ENCODE measurements around the gene MRPL34. TPM values are rescaled to one million over a fixed set of nuclear protein-coding genes. Genes with fewer than 3 reads are reported as not detected.

The MRPL34 gene
- total and polyA plus RNA-seq, 9 of the 15 experiments (the other 6 are each of a cell fraction or from before 2014, with no cell fraction given) = 11.5 to 256 (median 72.5) TPM

DNA sequence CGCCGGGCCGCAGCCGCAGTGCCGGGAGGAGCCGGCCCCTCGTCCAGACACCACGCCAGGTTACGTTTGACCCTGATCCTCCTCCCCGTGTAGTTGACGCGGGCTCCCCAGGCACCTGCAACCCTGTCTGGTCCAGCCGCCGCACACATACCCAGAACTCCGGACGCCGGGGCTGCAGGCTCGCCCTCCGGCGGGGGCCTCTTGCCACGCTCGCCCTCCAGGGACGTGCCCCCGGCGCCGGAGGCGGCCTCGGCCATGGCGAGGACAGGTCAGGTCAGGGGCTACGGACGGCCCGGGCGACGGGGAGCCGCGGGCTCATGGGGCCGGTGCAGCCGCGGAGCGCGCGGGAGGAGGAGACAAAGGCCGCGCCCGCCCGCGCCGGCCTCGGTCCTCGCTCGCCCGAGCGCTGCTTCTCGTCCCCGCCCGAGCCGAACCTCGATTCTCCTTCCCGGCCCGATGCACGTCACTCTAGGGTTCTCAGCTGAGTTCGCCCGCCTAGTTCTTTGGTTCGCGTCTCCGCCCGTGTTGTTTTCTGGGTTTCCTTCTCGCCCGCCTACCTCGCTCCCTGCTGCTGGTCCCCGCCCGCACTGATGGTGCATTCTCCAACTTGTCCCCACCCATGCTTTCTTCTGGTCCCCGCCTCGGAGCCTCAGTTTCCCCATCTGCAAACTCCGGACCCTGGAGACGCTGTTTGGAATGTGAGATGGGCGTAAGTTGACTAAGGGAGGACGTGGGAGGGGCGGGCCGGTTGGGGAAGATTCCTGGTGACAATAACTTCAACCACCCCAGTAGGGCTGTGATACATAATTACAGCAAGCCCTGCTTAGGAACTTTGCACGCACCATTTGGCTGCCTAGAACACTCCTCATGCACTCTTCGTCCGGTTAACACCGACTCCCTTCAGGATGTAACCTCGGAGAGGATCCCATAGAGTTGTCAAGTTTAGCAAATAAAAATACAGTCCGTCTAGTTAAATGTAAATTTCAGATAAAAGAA, 29.0 kb downstream of the MRPL34 start, which contains the start of gene ANO8 (continued):
- TF ChIP-seq, protein P1, sequence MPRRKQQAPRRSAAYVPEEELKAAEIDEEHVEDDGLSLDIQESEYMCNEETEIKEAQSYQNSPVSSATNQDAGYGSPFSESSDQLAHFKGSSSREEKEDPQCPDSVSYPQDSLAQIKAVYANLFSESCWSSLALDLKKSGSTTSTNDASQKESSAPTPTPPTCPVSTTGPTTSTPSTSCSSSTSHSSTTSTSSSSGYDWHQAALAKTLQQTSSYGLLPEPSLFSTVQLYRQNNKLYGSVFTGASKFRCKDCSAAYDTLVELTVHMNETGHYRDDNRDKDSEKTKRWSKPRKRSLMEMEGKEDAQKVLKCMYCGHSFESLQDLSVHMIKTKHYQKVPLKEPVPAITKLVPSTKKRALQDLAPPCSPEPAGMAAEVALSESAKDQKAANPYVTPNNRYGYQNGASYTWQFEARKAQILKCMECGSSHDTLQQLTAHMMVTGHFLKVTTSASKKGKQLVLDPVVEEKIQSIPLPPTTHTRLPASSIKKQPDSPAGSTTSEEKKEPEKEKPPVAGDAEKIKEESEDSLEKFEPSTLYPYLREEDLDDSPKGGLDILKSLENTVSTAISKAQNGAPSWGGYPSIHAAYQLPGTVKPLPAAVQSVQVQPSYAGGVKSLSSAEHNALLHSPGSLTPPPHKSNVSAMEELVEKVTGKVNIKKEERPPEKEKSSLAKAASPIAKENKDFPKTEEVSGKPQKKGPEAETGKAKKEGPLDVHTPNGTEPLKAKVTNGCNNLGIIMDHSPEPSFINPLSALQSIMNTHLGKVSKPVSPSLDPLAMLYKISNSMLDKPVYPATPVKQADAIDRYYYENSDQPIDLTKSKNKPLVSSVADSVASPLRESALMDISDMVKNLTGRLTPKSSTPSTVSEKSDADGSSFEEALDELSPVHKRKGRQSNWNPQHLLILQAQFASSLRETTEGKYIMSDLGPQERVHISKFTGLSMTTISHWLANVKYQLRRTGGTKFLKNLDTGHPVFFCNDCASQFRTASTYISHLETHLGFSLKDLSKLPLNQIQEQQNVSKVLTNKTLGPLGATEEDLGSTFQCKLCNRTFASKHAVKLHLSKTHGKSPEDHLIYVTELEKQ (CRISPR knock-in tag; IDR thresholded peaks at IDR 0.05) = no peak
- no peak for TF ChIP-seq KLF10 (CRISPR knock-in tag; IDR thresholded peaks at IDR 0.05)
- TF ChIP-seq L3MBTL2 (IDR thresholded peaks at IDR 0.05) = peak; percentile 85
- TF ChIP-seq, protein P2, sequence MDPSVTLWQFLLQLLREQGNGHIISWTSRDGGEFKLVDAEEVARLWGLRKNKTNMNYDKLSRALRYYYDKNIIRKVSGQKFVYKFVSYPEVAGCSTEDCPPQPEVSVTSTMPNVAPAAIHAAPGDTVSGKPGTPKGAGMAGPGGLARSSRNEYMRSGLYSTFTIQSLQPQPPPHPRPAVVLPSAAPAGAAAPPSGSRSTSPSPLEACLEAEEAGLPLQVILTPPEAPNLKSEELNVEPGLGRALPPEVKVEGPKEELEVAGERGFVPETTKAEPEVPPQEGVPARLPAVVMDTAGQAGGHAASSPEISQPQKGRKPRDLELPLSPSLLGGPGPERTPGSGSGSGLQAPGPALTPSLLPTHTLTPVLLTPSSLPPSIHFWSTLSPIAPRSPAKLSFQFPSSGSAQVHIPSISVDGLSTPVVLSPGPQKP (CRISPR knock-in tag; IDR thresholded peaks at IDR 0.05) = no peak
- no peak for TF ChIP-seq MCM5 (IDR thresholded peaks at IDR 0.05; ENCODE audit: low read depth)
- TF ChIP-seq ZNF197 (CRISPR knock-in tag; IDR thresholded peaks at IDR 0.05; ENCODE audit: low read depth) = no peak
- TF ChIP-seq ZKSCAN8 (CRISPR knock-in tag; IDR thresholded peaks at IDR 0.05) = 0 out of 2 replicates have a peak, but pooled peaks have one; percentile 29
- no peak; the same call in 1 of the 2 replicates for TF ChIP-seq ADNP (tag; IDR thresholded peaks at IDR 0.05)
- TF ChIP-seq RNF2 (IDR thresholded peaks at IDR 0.05) = peak; percentile 67
- no peak for TF ChIP-seq ZNF124 (CRISPR knock-in tag; IDR thresholded peaks at IDR 0.05)
- 0 out of 2 replicates have a peak, but pooled peaks have one; percentile 24 for TF ChIP-seq FOXP1 (CRISPR knock-in tag; IDR thresholded peaks at IDR 0.05)
- TF ChIP-seq, protein P3, sequence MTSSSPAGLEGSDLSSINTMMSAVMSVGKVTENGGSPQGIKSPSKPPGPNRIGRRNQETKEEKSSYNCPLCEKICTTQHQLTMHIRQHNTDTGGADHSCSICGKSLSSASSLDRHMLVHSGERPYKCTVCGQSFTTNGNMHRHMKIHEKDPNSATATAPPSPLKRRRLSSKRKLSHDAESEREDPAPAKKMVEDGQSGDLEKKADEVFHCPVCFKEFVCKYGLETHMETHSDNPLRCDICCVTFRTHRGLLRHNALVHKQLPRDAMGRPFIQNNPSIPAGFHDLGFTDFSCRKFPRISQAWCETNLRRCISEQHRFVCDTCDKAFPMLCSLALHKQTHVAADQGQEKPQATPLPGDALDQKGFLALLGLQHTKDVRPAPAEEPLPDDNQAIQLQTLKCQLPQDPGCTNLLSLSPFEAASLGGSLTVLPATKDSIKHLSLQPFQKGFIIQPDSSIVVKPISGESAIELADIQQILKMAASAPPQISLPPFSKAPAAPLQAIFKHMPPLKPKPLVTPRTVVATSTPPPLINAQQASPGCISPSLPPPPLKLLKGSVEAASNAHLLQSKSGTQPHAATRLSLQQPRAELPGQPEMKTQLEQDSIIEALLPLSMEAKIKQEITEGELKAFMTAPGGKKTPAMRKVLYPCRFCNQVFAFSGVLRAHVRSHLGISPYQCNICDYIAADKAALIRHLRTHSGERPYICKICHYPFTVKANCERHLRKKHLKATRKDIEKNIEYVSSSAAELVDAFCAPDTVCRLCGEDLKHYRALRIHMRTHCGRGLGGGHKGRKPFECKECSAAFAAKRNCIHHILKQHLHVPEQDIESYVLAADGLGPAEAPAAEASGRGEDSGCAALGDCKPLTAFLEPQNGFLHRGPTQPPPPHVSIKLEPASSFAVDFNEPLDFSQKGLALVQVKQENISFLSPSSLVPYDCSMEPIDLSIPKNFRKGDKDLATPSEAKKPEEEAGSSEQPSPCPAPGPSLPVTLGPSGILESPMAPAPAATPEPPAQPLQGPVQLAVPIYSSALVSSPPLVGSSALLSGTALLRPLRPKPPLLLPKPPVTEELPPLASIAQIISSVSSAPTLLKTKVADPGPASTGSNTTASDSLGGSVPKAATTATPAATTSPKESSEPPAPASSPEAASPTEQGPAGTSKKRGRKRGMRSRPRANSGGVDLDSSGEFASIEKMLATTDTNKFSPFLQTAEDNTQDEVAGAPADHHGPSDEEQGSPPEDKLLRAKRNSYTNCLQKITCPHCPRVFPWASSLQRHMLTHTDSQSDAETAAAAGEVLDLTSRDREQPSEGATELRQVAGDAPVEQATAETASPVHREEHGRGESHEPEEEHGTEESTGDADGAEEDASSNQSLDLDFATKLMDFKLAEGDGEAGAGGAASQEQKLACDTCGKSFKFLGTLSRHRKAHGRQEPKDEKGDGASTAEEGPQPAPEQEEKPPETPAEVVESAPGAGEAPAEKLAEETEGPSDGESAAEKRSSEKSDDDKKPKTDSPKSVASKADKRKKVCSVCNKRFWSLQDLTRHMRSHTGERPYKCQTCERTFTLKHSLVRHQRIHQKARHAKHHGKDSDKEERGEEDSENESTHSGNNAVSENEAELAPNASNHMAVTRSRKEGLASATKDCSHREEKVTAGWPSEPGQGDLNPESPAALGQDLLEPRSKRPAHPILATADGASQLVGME (CRISPR knock-in tag; IDR thresholded peaks at IDR 0.05) = peak; percentile 82
- TF ChIP-seq PTBP1 (IDR thresholded peaks at IDR 0.05; ENCODE audit: low read depth, low read length) = no peak; the same call in 1 of the 2 replicates
- no peak for TF ChIP-seq RBM17 (IDR thresholded peaks at IDR 0.05; ENCODE audit: borderline replicate concordance, low read depth, low read length)
- peak; percentile 66 for TF ChIP-seq KDM5B (IDR thresholded peaks at IDR 0.05; ENCODE audit: insufficient replicate concordance, low read depth, low read length)
- TF ChIP-seq BRD9 (IDR thresholded peaks at IDR 0.05; ENCODE audit: low read depth, partially characterized antibody) = no peak
- TF ChIP-seq ZNF780A (CRISPR knock-in tag; IDR thresholded peaks at IDR 0.05) = no peak
- no peak for TF ChIP-seq MAFK (IDR thresholded peaks at IDR 0.05; ENCODE audit: low read length)

Data from K562 (cell line).